HG02798 (cell line): ENCODE results near the gene MADD.
A peak's percentile ranks its signal among the peaks of the same experiment; 100 is the strongest.
"Not testable (repeated sequence)": the region's sequence is repeated elsewhere in the genome, so short reads cannot be mapped to it uniquely, and the experiment has no call there.

ENCODE experiments used
- ATAC-seq: cut with Tn5 transposase; IDR thresholded peaks from one replicate; pipeline ENCODE4 v1.9.1; 2021; ENCODE audit warnings: mild to moderate bottlenecking; ENCODE audit not compliant: unreplicated experiment, poor library complexity

MADD gene

GRCh38 chr11:47317064-47317828 lies 47.3 kb downstream of the MADD start:
- no peak for ATAC-seq

DNA sequence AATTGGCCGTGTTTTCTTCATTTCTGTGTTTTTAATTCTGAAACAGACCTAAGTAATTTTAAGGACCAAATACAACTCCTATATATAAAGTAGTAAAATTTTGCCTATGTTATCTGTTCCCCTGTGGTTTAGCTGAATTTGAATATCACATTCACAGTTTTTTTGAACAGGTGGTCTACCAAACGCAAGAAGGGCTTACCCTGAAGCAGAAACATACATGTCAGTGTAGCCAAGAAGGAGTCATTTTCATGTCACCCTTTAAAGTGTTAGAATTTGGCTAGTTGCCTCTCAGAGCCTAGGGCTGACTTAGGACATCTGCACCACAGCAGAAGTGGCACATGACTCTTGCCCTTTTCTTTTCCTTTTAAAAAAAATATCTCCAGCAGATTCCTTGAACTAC lies 48.2 kb downstream of the MADD start:
- no peak for ATAC-seq

GRCh38 chr11:47324520-47324919 lies 54.6 kb downstream of the MADD start:
- no peak for ATAC-seq

- ATAC-seq, result no peak
These were observed 55.5 kb downstream of the MADD start for GRCh38 chr11:47325271-47326041.

- no peak for ATAC-seq
These were observed 56.3 kb downstream of the MADD start for GRCh38 chr11:47326198-47326597.

DNA sequence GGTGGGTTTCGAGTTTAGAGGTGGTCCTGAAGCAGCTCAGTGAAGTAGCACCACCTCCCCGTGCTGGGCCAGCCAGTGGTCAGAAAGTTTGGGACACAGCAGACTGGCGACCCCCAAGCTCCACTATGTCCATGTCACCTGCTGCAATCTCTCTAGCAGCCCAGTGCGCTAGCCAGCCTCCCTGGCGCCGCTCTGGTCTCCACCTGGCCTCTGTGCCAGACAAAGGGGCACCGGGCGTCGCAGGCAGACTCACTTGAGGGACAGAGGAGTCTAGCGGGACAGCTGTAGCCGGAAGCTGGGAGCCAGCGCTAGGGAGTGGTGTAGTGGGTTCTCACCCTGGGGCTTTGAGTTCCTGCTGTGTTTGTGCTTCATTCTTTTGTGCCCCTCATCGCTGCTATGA lies 57.1 kb downstream of the MADD start:
- no peak for ATAC-seq

DNA sequence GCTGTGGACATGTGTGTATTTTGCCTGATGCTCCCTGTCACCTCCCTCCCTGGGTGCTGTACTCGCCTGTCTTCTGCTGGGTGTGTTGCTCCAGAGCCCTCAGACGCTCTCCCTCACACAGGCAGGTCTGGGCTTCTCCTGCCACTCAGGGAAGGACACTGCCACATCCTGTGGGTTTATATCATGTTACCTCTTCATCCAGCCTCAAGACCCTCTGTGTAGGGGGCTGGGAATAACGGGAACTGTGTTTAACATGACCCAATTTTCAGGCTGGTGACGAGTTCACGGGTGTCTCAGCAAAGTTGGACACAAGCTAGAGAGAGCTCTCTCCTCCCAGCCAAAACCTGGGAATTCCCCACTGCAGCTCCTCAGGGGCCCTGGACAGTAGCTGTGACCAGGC lies 58.0 kb downstream of the MADD start:
- no peak for ATAC-seq

DNA sequence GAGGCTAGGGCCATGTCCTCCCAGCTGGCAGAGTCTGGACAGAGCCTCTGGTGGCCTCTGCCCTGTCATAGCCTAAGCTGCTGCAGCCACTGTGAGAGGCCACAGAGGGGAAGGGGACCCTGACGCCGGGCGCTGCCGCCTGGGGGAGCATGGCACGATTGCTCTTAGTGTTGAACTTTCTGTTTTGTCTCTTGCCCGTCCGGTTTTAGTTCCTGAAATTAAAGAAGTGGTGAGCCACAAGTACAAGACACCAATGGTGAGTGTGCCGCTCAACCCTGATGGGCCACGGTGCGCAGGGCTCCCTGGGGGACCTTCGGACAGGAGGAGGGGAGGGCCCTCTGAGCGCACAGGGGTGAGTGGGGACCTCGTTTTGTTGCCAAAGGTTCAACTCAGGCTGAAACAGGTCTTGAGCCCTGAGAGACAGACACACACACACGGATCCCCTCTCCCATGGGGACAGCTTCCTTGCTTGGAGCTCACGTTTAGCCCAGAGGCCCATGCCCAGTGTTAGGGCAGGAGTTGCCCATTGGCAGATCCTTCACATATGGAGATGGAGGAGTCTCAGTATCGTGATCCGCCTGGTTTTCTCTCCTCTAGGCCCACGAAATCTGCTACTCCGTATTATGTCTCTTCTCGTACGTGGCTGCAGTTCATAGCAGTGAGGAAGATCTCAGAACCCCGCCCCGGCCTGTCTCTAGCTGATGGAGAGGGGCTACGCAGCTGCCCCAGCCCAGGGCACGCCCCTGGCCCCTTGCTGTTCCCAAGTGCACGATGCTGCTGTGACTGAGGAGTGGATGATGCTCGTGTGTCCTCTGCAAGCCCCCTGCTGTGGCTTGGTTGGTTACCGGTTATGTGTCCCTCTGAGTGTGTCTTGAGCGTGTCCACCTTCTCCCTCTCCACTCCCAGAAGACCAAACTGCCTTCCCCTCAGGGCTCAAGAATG lies 58.8 kb downstream of the MADD start:
- ATAC-seq, result peak; percentile 67

- ATAC-seq, result no peak
These were observed 59.6 kb downstream of the MADD start for GRCh38 chr11:47329431-47329986.

DNA sequence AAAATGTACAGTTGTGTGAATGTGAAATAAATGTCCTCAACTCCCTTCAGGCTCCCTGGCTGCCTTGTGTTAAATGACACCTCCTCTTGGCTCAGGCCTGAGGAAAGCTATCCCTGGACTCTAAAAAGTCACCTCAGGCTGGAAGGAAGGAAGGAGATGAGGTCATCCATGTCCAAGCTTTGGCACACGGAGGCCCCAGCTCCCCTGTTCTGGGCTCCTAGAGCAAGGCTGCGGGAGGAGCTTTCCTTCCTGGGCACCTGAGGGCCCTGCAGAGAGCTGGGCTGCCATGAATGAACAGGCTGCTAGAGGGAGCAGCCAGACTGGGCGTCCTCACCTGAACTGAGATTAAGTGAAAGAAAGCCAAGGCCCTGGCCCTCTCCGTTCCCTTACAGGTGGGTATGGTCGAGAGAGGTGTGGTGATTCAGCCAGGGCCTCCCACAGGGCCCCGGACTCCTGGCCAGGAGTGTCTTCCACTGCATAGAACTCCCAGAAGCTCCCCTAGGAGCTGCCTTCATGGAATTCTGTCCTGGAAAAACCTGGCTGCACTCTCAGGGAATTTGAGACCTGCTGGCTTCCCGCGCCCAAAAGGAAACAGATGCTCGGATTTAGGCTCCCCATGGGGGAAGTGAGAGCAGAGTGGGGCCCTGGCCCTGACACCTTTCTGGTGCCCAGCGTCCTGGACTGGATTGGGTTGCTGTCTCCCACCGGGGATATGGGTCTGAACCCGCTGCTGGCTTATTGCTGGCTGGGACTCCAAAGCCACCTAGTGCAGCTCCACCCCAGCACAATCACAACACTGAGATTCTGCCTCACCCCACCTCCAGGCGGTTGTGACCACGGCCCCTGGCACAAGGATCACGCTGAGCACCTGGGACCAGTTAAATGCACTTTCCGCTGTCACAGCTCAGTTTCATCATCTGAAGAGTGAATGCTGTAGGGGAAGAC lies 60.3 kb downstream of the MADD start:
- no peak for ATAC-seq

DNA sequence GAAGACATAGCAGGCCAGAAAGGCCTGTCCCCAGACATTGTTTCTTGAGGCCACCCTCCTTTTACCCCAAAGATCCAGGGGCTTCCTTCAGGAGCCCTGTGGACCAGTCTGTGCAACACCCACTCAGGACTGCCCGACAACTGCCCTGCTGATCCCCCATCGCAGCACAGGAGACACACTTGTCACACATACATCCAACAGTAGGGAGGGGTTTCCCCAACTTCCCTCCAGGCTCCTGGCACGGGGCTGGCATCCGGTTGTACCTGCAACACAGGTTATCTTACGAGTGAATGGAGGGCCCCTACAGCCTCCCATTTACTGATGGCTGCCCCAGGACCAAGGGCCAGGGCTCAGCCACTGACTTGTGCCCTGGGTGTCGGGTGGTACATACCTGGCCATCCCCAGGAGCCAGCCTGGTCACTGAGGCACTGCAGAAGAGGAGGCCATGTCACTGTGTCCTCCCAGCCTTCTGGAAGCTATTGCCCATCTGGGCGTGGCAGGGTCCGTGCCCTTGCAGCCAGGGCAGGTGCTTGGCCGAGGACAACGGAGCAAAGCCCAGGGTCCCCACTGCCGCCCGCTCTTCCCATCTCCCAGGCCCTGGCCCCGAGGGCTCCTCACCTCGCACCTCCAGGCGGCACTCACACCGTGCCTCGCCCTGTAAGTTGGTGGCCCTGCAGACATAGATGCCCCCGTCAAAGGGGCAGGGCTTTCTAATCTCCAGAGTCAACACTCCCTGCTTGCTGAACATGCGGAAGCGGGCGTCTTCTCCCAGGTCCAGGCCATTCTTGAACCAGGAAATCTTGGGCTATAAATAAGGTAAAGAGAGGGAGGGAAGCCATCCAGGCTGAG lies 61.7 kb downstream of the MADD start:
- ATAC-seq, result no peak

- ATAC-seq, result no peak
These were observed 62.4 kb downstream of the MADD start for GRCh38 chr11:47332303-47332711.

- ATAC-seq, result no peak
These were observed 63.0 kb downstream of the MADD start for GRCh38 chr11:47332791-47333525.

DNA sequence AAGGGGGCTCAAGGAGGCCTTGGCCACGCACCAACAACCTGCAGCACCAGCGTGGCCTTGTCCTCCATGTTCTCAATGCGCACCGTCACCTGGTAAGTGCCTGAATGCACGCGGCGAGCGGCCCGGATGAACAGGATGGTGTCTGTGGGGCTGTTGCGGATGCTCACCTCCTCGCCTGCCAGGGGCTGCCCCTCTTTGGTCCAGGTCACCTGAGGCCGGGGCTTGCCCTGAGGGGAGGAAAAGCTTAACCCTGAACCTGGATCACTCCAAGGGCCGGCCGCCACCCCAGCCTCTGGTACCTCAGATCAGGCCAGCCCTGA lies 63.6 kb downstream of the MADD start:
- ATAC-seq, result no peak

- ATAC-seq, result no peak
These were observed 64.0 kb downstream of the MADD start for GRCh38 chr11:47333886-47334443.

DNA sequence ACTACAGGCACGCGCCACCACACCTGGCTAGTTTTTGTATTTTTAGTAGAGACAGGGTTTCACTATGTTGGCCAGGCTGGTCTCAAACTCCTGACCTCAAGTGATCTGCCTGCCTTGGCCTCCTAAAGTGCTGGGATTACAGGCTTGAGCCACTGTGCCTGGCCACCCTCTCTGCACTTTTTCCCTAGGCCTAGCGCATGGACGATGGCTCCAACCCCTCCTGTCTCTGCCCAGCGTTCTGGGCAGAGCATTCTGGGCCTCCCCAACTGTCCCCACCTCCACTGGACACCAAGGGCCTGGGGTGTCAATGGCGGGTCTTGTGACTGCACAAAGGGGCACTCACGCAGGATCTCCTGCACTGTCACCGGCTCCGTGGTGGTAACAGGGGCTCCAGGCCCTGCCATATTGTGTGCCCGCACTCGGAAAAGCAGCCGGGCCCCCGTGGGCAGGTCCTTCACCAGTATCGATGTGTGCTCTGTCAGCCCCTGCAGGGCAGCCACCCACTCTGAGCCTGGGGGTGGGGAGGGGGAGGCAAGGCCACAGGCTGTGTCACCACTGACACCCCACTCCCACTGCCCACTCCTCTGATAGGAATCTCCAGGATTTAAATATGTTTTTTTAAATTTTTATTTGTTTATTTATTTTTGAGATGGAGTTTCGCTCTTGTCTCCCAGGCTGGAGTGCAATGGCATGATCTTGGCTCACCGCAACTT lies 64.9 kb downstream of the MADD start:
- not testable (repeated sequence) for ATAC-seq

DNA sequence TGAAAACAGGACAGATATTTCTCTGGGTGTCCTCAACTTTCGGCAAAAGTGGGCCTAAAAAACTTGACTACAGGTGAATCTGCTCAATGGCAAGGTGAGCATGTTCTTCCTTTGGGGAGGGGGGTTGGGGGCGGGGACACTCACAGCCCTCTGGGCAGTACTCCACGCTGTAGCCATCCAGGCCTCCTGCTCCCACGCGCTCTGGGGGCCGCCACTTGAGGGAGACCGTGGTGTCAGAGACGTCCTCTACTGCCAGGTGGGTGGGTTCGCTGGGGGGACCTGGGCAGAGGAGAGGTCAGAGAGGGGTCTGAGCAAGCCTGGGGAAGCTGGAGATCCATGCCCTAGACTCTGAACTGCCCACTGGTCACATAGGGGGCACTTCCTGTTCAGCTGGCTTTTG lies 65.8 kb downstream of the MADD start:
- no peak for ATAC-seq
